HFF-Myc (cell line): ENCODE measurements around the gene KCNIP1.

Experiments used
- DNase-seq: peaks from one replicate; pipeline ENCODE4 v3.0.0-alpha.2; 2011; ENCODE audit warnings: low read depth; ENCODE audit errors: extremely low read depth
- H3K4me3 ChIP-seq: replicated peaks from 2 replicates; pipeline ENCODE4 v1.5.1; 2011; ENCODE audit warnings: low read depth, mild to moderate bottlenecking, control low read depth, low read length
- CTCF ChIP-seq: IDR thresholded peaks from 2 replicates; pipeline ENCODE4 v1.5.1; 2012; ENCODE audit warnings: mild to moderate bottlenecking, low read depth, low read length, control low read depth; ENCODE audit errors: missing control alignments

Gene KCNIP1

GRCh38 chr5:170596482-170597044, 92.7 kb downstream of the KCNIP1 start:
- no peak for DNase-seq
- no peak overlapping the region for H3K4me3 ChIP-seq
- TF ChIP-seq CTCF = no peak

DNA sequence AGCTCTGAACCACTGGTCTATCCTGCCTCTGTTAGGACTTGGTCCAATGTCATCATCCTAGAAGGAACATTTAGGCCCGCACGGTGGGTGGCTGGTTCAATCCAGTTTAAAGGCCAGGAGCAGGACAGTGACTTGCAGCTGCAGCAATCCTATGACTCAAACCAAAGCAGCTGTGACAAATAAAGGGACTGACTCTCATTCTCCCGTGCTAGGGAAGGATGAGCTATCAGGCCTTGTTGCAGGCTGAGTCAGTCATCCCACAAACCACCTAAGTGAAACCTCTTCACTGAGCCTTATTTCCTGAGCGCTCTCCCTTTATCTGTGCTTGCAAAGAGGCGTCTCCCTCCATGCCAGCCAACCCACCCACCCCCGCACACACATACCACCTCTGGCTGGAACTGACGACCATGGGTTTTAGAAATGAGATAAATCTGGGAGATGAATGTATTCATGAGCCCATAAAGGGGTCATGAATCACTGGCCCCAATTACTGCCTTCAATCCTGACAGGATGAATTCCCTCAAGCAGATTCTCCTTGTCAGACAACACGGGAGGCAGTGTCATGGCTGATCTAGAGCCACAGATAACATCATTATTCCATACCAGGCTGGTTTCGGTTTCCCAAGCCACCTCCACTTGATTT, 93.4 kb downstream of the KCNIP1 start:
- TF ChIP-seq CTCF = no peak
- DNase-seq = peak; percentile 39
- H3K4me3 ChIP-seq = no peak overlapping the region

GRCh38 chr5:170597872-170598271, 94.1 kb downstream of the KCNIP1 start:
- no peak for DNase-seq
- no peak for TF ChIP-seq CTCF
- no peak overlapping the region for H3K4me3 ChIP-seq

DNA sequence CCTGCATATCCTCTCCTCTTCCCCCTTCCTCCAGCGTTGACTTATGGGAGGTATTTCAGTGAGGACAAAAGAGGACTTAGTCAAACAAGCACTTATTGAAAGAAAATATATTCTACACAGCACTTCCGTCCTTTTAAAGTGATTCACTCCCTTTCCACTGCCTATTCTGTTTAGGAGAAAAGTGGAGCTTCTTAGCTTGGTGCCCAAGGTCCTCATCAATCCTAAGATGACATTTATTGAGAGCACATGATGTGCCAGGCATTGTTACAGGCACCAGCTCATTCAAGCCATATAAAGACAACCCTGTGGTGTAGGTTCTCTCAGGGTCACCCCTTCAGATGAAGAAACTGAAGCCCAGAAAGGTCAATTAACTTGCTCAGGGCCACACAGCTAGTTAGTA, 95.9 kb downstream of the KCNIP1 start:
- TF ChIP-seq CTCF = no peak
- no peak overlapping the region for H3K4me3 ChIP-seq
- DNase-seq = no peak

- TF ChIP-seq CTCF = no peak
- DNase-seq = no peak
- H3K4me3 ChIP-seq = no peak overlapping the region
These were observed 97.8 kb downstream of the KCNIP1 start for GRCh38 chr5:170601619-170602018.

DNA sequence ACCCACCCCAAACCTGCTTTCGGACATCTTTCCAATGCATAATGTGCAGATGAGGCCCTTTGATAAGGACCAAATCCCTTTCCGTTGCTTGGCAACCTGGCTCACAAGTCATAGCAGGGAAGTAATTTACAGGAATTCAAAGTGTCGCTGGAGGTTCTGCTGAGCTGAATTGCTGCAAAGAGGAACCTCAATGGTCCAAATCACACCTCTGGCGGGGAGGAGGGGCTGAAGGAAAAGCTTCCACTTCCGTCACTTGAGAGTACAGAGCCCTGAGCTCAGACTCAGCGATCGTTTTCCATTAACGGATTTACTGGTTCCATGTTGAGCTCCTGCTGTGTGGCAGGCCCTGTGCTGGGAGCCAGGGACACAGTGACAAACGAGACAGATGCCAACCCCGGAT, 99.3 kb downstream of the KCNIP1 start:
- no peak for DNase-seq
- H3K4me3 ChIP-seq = no peak overlapping the region
- no peak for TF ChIP-seq CTCF
